Liver (tissue), 9 donors: ENCODE data around the gene PPP4R3C. TPM values are rescaled to one million over a fixed set of nuclear protein-coding genes. Genes with fewer than 3 reads are reported as not detected.

Experiments used
- DNase-seq: peaks from one replicate; pipeline ENCODE4 v3.0.0-alpha.2; 2017; ENCODE audit warnings: low spot score
- H3K27ac ChIP-seq, 2 donors: one replicate each; pipeline ENCODE4 v1.7.0; 2013; ENCODE audit warnings: inconsistent platforms in 2 of 2, low read length in 2 of 2, control low read depth in 1 of 2, low read depth in 1 of 2, mild to moderate bottlenecking in 1 of 2
- H3K27me3 ChIP-seq, 4 donors: one replicate each; pipeline versions ENCODE4 v1.6.1 to v1.7.0; 2013; ENCODE audit warnings: low read length in 3 of 4, inconsistent platforms in 1 of 4, mild to moderate bottlenecking in 1 of 4, moderate library complexity in 1 of 4; ENCODE audit not compliant: control insufficient read depth in 4 of 4, insufficient read depth in 4 of 4
- H3K36me3 ChIP-seq, 4 donors: one replicate each; pipeline versions ENCODE4 v1.6.1 to v1.7.0; 2013; ENCODE audit warnings: low read length in 3 of 4, mild to moderate bottlenecking in 3 of 4, low read depth in 1 of 4, moderate library complexity in 1 of 4; ENCODE audit not compliant: control insufficient read depth in 4 of 4, insufficient read depth in 3 of 4
- H3K4me1 ChIP-seq, 4 donors: one replicate each; pipeline versions ENCODE4 v1.6.1 to v1.7.0; 2013; ENCODE audit warnings: low read length in 3 of 4, mild to moderate bottlenecking in 3 of 4, moderate library complexity in 1 of 4; ENCODE audit not compliant: control insufficient read depth in 4 of 4, insufficient read depth in 4 of 4
- H3K4me3 ChIP-seq, 3 donors: one replicate each; pipeline versions ENCODE4 v1.6.1 to v1.7.0; 2013; ENCODE audit warnings: low read length in 3 of 3, control low read depth in 1 of 3, low read depth in 1 of 3, mild to moderate bottlenecking in 1 of 3
- H3K9ac ChIP-seq, 2 donors: one replicate each; pipeline ENCODE4 v1.7.0; 2013; ENCODE audit warnings: low read length in 2 of 2, mild to moderate bottlenecking in 2 of 2, moderate library complexity in 2 of 2, control low read depth in 1 of 2, low read depth in 1 of 2
- H3K9me3 ChIP-seq, 4 donors: one replicate each; pipeline versions ENCODE4 v1.6.1 to v1.7.0; 2013; ENCODE audit warnings: low read length in 3 of 4; ENCODE audit not compliant: control insufficient read depth in 4 of 4
- ATF3 ChIP-seq: IDR thresholded peaks from 2 replicates; pipeline ENCODE4 v1.6.1; 2016; ENCODE audit warnings: antibody characterized with exemption
- CTCF ChIP-seq: fragments of 150-350 bp; IDR thresholded peaks from 2 replicates; pipeline ENCODE4 v1.5.1; 2017; ENCODE audit warnings: improper control_type of control experiment, low read depth, low read length; ENCODE audit not compliant: missing input control
- EGR1 ChIP-seq, 2 donors: IDR thresholded peaks; 2 replicates each; pipeline ENCODE4 v1.6.1; 2016 to 2018; ENCODE audit warnings: antibody characterized with exemption in 2 of 2, low read depth in 2 of 2
- FOXA1 ChIP-seq: IDR thresholded peaks from 2 replicates; pipeline ENCODE4 v1.6.1; 2016; ENCODE audit warnings: antibody characterized with exemption
- FOXA2 ChIP-seq: IDR thresholded peaks from 2 replicates; pipeline ENCODE4 v1.6.1; 2016; ENCODE audit warnings: antibody characterized with exemption
- GABPA ChIP-seq, 2 donors: IDR thresholded peaks in 1 of 2; conservative IDR thresholded peaks in 1 of 2; 2 replicates each; pipeline ENCODE4 v1.6.1; 2016; ENCODE audit warnings: antibody characterized with exemption in 2 of 2, mild to moderate bottlenecking in 1 of 2, moderate library complexity in 1 of 2
- HNF4A ChIP-seq, 2 donors: conservative IDR thresholded peaks; 2 replicates each; pipeline ENCODE4 v1.6.1; 2016; ENCODE audit warnings: antibody characterized with exemption in 2 of 2, mild to moderate bottlenecking in 2 of 2
- HNF4G ChIP-seq: IDR thresholded peaks from 2 replicates; pipeline ENCODE4 v1.6.1; 2016; ENCODE audit warnings: antibody characterized with exemption
- JUND ChIP-seq, 2 donors: IDR thresholded peaks; 2 replicates each; pipeline ENCODE4 v1.6.1; 2016; ENCODE audit warnings: antibody characterized with exemption in 2 of 2
- MAX ChIP-seq: IDR thresholded peaks from 2 replicates; pipeline ENCODE4 v1.6.1; 2016; ENCODE audit warnings: antibody characterized with exemption
- NR2F2 ChIP-seq: IDR thresholded peaks from 2 replicates; pipeline ENCODE4 v1.6.1; 2016; ENCODE audit warnings: antibody characterized with exemption
- RAD21 ChIP-seq, 2 donors: IDR thresholded peaks; 2 replicates each; pipeline ENCODE4 v1.6.1; 2016; ENCODE audit warnings: antibody characterized with exemption in 2 of 2, mild to moderate bottlenecking in 2 of 2
- REST ChIP-seq: IDR thresholded peaks from 2 replicates; pipeline ENCODE4 v1.6.1; 2016; ENCODE audit warnings: antibody characterized with exemption, mild to moderate bottlenecking
- RXRA ChIP-seq, 2 donors: IDR thresholded peaks; 2 replicates each; pipeline ENCODE4 v1.6.1; 2017 to 2018; ENCODE audit warnings: antibody characterized with exemption in 2 of 2, mild to moderate bottlenecking in 1 of 2
- TAF1 ChIP-seq: conservative IDR thresholded peaks from 2 replicates; pipeline ENCODE4 v1.6.1; 2016; ENCODE audit warnings: antibody characterized with exemption, mild to moderate bottlenecking
- WGBS: extraction: QIAGEN DNeasy Blood & Tissue Kit; methylation state at CpG from one replicate; pipeline ENCODE4 v1.1.7; 2013; 5-methylcytosine and 5-hydroxymethylcytosine counted together
- polyA plus RNA-seq, 2 donors: library from polyadenylated mRNA; stranded (reverse) in 1 of 2; unstranded in 1 of 2; fragments of 200-250 nt in 1 of 2; fragments of >200 nt in 1 of 2; fragmentation: Nextera tagmentation in 1 of 2; extraction: Ambion mirVana in 1 of 2; gene quantifications; one replicate each; pipeline versions ENCODE4 v1.2.1 to v1.2.3, GENCODE V29; 2013 to 2015
- total RNA-seq, 2 donors: library from RNA; depleted of rRNA; stranded (reverse); fragments of >200 nt; gene quantifications; one replicate each; pipeline ENCODE4 v1.2.3, GENCODE V29; 2014
- TF ChIP-seq, protein P1 (sequence below): IDR thresholded peaks from 2 replicates; pipeline ENCODE4 v1.6.1; 2016; ENCODE audit warnings: antibody characterized with exemption
- donor health status: healthy.
- donor health status: healthy.
- donor health status: healthy.
- donor health status: healthy.
- donor health status: healthy.

Gene PPP4R3C
- total and polyA plus RNA-seq, 4 donors = not detected

GRCh38 chrX:27439771-27440170 is 23.4 kb downstream of the PPP4R3C start:
- TF ChIP-seq HNF4G (no peak), RAD21 (IDR thresholded peaks at IDR 0.05) (no peak), MAX (no peak), RXRA (IDR thresholded peaks at IDR 0.05) (no peak), ATF3 (no peak), REST (no peak), FOXA2 (no peak), FOXA1 (no peak), HNF4A (conservative IDR thresholded peaks at IDR 0.05) (no peak), NR2F2 (no peak), GABPA (IDR thresholded peaks at IDR 0.05 in 1 of 2, conservative IDR thresholded peaks at IDR 0.05 in 1 of 2) (no peak), EGR1 (IDR thresholded peaks at IDR 0.05; ENCODE audit: low read depth in 2 of 2) (no peak), CTCF (no peak), JUND (IDR thresholded peaks at IDR 0.05) (no peak)
- TF ChIP-seq, protein P1, sequence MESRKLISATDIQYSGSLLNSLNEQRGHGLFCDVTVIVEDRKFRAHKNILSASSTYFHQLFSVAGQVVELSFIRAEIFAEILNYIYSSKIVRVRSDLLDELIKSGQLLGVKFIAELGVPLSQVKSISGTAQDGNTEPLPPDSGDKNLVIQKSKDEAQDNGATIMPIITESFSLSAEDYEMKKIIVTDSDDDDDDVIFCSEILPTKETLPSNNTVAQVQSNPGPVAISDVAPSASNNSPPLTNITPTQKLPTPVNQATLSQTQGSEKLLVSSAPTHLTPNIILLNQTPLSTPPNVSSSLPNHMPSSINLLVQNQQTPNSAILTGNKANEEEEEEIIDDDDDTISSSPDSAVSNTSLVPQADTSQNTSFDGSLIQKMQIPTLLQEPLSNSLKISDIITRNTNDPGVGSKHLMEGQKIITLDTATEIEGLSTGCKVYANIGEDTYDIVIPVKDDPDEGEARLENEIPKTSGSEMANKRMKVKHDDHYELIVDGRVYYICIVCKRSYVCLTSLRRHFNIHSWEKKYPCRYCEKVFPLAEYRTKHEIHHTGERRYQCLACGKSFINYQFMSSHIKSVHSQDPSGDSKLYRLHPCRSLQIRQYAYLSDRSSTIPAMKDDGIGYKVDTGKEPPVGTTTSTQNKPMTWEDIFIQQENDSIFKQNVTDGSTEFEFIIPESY = no peak
- H3K36me3 ChIP-seq = no peaks in the 10 kb centered on the region
- H3K4me3 ChIP-seq = no peak overlapping the region
- peaks cover 0 to 8% (median 0%) of the 10 kb centered on the region in 4 donors for H3K9me3 ChIP-seq
- H3K9ac ChIP-seq = no peak overlapping the region
- no peak for DNase-seq
- no peaks in the 10 kb centered on the region for H3K4me1 ChIP-seq
- H3K27me3 ChIP-seq = no peaks in the 10 kb centered on the region
- H3K27ac ChIP-seq = no peak overlapping the region
- 71% methylated on average over 2 of the region's 2 CpGs for WGBS

- WGBS = 33% methylated on average over 3 of the region's 3 CpGs
- H3K27me3 ChIP-seq = no peaks in the 10 kb centered on the region
- H3K4me1 ChIP-seq = no peaks in the 10 kb centered on the region
- no peaks in the 10 kb centered on the region for H3K36me3 ChIP-seq
- no peak overlapping the region for H3K9ac ChIP-seq
- H3K4me3 ChIP-seq = no peak overlapping the region
- no peak for DNase-seq
- H3K27ac ChIP-seq = no peak overlapping the region
- H3K9me3 ChIP-seq = peaks cover 0 to 4% (median 0%) of the 10 kb centered on the region in 4 donors
- TF ChIP-seq TAF1 = no peak
- no peak for TF ChIP-seq ATF3
- TF ChIP-seq JUND (IDR thresholded peaks at IDR 0.05) = no peak
These were observed 24.2 kb downstream of the PPP4R3C start for GRCh38 chrX:27438937-27439336.
